H1 (cell line): ENCODE results near the gene PACSIN2. TPM values are rescaled to one million over a fixed set of nuclear protein-coding genes. Genes with fewer than 3 reads are reported as not detected.

Experiments
- NRF1 ChIP-seq: IDR thresholded peaks from 2 replicates; pipeline ENCODE4 v1.6.1; 2011; ENCODE audit warnings: mild to moderate bottlenecking, low read depth, low read length, improper control_type of control experiment
- PHF8 ChIP-seq: fragments of 200-600 bp; sonication (generic); conservative IDR thresholded peaks from 2 replicates; pipeline ENCODE4 v1.7.1; 2012; ENCODE audit warnings: low read depth, mild to moderate bottlenecking, inconsistent platforms, low read length, moderate library complexity
- polyA plus RNA-seq, 7 experiments: library from polyadenylated mRNA; depleted of rRNA in 3 of 7; stranded (reverse) in 5 of 7; unstranded in 2 of 7; fragments of >200 nt in 5 of 7; fragments of 200-250 nt in 2 of 7; gene quantifications; 1 replicate in 5 of 7; 2 replicates in 1 of 7; 4 replicates in 1 of 7; pipeline versions ENCODE4 v1.2.1 to v1.2.3, GENCODE V29; 2011 to 2013; ENCODE audit warnings: missing spikeins in 2 of 7, mixed read lengths in 2 of 7
- total RNA-seq: library from RNA; stranded (reverse); fragmentation: NEBNext Ultra II Directional; extraction: Animal tissue kit (Norgen Biotek cat#: 25700); gene quantifications from 2 replicates; pipeline ENCODE4 v1.2.1, GENCODE V29; 2021
- TF ChIP-seq, protein P1 (sequence below): IDR thresholded peaks from 2 replicates; pipeline ENCODE4 v1.6.1; 2011; ENCODE audit warnings: low read length, improper control_type of control experiment
- TF ChIP-seq, protein P2 (sequence below): IDR thresholded peaks from 2 replicates; pipeline ENCODE4 v1.6.1; 2011; ENCODE audit warnings: low read depth, mild to moderate bottlenecking, low read length; ENCODE audit not compliant: insufficient read depth
- TF ChIP-seq, protein P3 (sequence below): fragments of 300-600 bp; sonication (generic); IDR thresholded peaks from 2 replicates; pipeline ENCODE4 v1.7.1; 2012; ENCODE audit warnings: low read length, moderate library complexity, mild to moderate bottlenecking, inconsistent platforms; ENCODE audit not compliant: insufficient replicate concordance

Gene PACSIN2
- total and polyA plus RNA-seq, 2 of the 8 experiments (the other 6 are each of a cell fraction or from before 2014, with no cell fraction given) = 44.8 to 64.2 TPM

DNA sequence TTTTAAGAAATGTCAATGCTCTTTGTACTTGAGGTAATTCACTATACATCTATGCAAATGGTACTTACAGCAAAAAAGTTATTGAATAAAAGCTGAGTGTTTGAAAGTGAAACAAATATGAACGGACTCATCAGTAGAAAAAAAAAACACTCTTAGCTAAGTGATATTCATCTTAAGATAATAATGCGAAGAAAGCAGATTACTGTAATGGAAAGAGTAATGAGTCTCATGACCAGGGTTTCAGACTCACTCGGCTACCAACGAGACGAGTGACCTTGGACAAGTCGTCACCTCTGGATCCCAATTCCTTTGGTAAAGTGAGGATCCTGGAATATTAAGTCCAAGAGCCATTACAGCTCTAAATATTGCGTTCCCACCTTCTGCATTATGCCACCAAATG lies 57.0 kb downstream of the PACSIN2 start (continued):
- TF ChIP-seq, protein P1, sequence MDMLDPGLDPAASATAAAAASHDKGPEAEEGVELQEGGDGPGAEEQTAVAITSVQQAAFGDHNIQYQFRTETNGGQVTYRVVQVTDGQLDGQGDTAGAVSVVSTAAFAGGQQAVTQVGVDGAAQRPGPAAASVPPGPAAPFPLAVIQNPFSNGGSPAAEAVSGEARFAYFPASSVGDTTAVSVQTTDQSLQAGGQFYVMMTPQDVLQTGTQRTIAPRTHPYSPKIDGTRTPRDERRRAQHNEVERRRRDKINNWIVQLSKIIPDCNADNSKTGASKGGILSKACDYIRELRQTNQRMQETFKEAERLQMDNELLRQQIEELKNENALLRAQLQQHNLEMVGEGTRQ = no peak
- TF ChIP-seq PHF8 (no peak), NRF1 (no peak)
- TF ChIP-seq, protein P2, sequence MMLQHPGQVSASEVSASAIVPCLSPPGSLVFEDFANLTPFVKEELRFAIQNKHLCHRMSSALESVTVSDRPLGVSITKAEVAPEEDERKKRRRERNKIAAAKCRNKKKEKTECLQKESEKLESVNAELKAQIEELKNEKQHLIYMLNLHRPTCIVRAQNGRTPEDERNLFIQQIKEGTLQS = no peak
- TF ChIP-seq, protein P3, sequence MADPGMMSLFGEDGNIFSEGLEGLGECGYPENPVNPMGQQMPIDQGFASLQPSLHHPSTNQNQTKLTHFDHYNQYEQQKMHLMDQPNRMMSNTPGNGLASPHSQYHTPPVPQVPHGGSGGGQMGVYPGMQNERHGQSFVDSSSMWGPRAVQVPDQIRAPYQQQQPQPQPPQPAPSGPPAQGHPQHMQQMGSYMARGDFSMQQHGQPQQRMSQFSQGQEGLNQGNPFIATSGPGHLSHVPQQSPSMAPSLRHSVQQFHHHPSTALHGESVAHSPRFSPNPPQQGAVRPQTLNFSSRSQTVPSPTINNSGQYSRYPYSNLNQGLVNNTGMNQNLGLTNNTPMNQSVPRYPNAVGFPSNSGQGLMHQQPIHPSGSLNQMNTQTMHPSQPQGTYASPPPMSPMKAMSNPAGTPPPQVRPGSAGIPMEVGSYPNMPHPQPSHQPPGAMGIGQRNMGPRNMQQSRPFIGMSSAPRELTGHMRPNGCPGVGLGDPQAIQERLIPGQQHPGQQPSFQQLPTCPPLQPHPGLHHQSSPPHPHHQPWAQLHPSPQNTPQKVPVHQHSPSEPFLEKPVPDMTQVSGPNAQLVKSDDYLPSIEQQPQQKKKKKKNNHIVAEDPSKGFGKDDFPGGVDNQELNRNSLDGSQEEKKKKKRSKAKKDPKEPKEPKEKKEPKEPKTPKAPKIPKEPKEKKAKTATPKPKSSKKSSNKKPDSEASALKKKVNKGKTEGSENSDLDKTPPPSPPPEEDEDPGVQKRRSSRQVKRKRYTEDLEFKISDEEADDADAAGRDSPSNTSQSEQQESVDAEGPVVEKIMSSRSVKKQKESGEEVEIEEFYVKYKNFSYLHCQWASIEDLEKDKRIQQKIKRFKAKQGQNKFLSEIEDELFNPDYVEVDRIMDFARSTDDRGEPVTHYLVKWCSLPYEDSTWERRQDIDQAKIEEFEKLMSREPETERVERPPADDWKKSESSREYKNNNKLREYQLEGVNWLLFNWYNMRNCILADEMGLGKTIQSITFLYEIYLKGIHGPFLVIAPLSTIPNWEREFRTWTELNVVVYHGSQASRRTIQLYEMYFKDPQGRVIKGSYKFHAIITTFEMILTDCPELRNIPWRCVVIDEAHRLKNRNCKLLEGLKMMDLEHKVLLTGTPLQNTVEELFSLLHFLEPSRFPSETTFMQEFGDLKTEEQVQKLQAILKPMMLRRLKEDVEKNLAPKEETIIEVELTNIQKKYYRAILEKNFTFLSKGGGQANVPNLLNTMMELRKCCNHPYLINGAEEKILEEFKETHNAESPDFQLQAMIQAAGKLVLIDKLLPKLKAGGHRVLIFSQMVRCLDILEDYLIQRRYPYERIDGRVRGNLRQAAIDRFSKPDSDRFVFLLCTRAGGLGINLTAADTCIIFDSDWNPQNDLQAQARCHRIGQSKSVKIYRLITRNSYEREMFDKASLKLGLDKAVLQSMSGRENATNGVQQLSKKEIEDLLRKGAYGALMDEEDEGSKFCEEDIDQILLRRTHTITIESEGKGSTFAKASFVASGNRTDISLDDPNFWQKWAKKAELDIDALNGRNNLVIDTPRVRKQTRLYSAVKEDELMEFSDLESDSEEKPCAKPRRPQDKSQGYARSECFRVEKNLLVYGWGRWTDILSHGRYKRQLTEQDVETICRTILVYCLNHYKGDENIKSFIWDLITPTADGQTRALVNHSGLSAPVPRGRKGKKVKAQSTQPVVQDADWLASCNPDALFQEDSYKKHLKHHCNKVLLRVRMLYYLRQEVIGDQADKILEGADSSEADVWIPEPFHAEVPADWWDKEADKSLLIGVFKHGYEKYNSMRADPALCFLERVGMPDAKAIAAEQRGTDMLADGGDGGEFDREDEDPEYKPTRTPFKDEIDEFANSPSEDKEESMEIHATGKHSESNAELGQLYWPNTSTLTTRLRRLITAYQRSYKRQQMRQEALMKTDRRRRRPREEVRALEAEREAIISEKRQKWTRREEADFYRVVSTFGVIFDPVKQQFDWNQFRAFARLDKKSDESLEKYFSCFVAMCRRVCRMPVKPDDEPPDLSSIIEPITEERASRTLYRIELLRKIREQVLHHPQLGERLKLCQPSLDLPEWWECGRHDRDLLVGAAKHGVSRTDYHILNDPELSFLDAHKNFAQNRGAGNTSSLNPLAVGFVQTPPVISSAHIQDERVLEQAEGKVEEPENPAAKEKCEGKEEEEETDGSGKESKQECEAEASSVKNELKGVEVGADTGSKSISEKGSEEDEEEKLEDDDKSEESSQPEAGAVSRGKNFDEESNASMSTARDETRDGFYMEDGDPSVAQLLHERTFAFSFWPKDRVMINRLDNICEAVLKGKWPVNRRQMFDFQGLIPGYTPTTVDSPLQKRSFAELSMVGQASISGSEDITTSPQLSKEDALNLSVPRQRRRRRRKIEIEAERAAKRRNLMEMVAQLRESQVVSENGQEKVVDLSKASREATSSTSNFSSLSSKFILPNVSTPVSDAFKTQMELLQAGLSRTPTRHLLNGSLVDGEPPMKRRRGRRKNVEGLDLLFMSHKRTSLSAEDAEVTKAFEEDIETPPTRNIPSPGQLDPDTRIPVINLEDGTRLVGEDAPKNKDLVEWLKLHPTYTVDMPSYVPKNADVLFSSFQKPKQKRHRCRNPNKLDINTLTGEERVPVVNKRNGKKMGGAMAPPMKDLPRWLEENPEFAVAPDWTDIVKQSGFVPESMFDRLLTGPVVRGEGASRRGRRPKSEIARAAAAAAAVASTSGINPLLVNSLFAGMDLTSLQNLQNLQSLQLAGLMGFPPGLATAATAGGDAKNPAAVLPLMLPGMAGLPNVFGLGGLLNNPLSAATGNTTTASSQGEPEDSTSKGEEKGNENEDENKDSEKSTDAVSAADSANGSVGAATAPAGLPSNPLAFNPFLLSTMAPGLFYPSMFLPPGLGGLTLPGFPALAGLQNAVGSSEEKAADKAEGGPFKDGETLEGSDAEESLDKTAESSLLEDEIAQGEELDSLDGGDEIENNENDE = no peak
